Measurements from ENCODE around the gene EFL1.

- TF ChIP-seq POLR2A (IDR thresholded peaks at IDR 0.05): no peak
- TF ChIP-seq CTCF (IDR thresholded peaks at IDR 0.05 in 4 of 5, conservative IDR thresholded peaks at IDR 0.05 in 1 of 5): no peak
These were observed 42.2 kb upstream of the EFL1 start for GRCh38 chr15:82304778-82305090.

Measured in gastrocnemius medialis (tissue), 4 donors.